ENCODE measurements around the gene PRR11. TPM values are rescaled to one million over a fixed set of nuclear protein-coding genes. Genes with fewer than 3 reads are reported as not detected.

PRR11 gene
- total RNA-seq, 1 experiment from 2014 or later = 90.4 TPM

DNA sequence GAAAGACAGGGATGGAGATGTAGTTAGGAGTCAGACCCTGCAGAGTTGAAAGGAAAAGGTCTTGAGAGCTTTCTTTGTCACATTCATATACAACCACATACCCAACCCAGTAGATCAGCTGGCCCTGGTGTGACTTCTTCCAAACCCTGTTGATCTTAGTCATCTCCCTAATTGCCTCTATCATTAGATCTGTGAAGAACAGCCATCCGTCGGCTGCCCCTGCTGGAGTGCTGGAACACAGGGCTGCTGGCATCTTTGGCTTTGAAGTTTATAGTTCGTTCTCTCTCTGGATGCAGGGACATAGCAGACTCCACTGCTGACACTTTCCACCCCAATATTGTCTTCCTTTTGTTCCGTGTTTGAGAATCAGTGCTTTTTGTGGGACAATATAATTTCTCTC, 43.9 kb downstream of the PRR11 start (continued):
- no peak for TF ChIP-seq ZNF425 (CRISPR knock-in tag; conservative IDR thresholded peaks at IDR 0.05)
- no peak for TF ChIP-seq NR1H2 (CRISPR knock-in tag; IDR thresholded peaks at IDR 0.05)
- no peak for TF ChIP-seq ZBTB43 (CRISPR knock-in tag; IDR thresholded peaks at IDR 0.05)
- TF ChIP-seq KAT7 (CRISPR knock-in tag; IDR thresholded peaks at IDR 0.05; ENCODE audit: borderline replicate concordance) = no peak
- TF ChIP-seq SOX15 (CRISPR knock-in tag; IDR thresholded peaks at IDR 0.05) = no peak
- TF ChIP-seq MYBL2 (CRISPR knock-in tag; IDR thresholded peaks at IDR 0.05) = no peak
- TF ChIP-seq ZNF512 (CRISPR knock-in tag; IDR thresholded peaks at IDR 0.05; ENCODE audit: borderline replicate concordance) = no peak
- no peak for TF ChIP-seq OVOL2 (CRISPR knock-in tag; IDR thresholded peaks at IDR 0.05; ENCODE audit: borderline replicate concordance)

GRCh38 chr17:59202320-59202719, 46.8 kb downstream of the PRR11 start:
- Mint-ChIP-seq H3K36me3 (peaks cover 37% of the 10 kb centered on the region), H3K9me3 (no peaks in the 10 kb centered on the region), H3K4me3 (no peak overlapping the region), H3K27me3 (ENCODE audit: low read depth) (no peaks in the 10 kb centered on the region), H3K27ac (no peak overlapping the region), H3K4me1 (no peaks in the 10 kb centered on the region)
- TF ChIP-seq GABPB1 (CRISPR knock-in tag; IDR thresholded peaks at IDR 0.05) (no peak), ZNF121 (CRISPR knock-in tag; IDR thresholded peaks at IDR 0.05) (peak; percentile 45; the same call in 1 of the 2 replicates)
- ChIA-PET POLR2A (no interaction called here), CTCF (no interaction called here)
- no peak for ATAC-seq
- DNase-seq (ENCODE audit: low spot score) = no peak

DNA sequence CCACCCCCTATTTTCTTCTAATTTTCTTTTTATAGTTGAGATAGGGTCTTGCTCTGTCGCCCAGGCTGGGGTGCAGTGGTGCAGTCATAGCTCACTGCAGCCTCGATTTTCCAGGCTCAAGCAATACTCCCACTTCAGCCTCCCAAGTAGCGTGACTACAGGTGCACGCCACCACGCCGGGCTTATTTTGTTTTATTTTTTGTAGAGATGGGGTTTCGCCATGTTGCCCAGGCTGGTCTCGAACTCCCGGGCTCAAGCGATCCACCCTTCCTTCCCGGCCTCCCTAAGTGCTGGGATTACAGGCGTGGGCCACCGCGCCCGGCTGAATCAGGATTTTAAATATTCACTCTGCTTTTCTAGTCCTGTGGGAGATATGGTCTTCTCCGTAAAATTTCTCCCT, 63.8 kb downstream of the PRR11 start:
- ATAC-seq (no peak), DNase-seq (ENCODE audit: low spot score) (no peak)
- no peak overlapping the region for H3K27ac Mint-ChIP-seq
- peaks cover 3% of the 10 kb centered on the region; the same call in 1 of the 2 replicates for H3K27me3 Mint-ChIP-seq (ENCODE audit: low read depth)
- no peaks in the 10 kb centered on the region for H3K36me3 Mint-ChIP-seq
- TF ChIP-seq ZNF423 (CRISPR knock-in tag; IDR thresholded peaks at IDR 0.05) = no peak
- TF ChIP-seq ZNF121 (CRISPR knock-in tag; IDR thresholded peaks at IDR 0.05) = 0 out of 2 replicates have a peak, but pooled peaks have one; percentile 37
- H3K4me1 Mint-ChIP-seq = peaks cover 6% of the 10 kb centered on the region; the same call in 1 of the 2 replicates
- H3K9me3 Mint-ChIP-seq = no peaks in the 10 kb centered on the region
- POLR2A ChIA-PET = interaction anchor here (1.5 kb wide), 1 partner anchor 8 kb away, joined by 4 read pairs; no protein-coding TSS in a partner anchor
- CTCF ChIA-PET = interaction anchor here (0.6 kb wide), 1 partner anchor 41 kb away, joined by 7 read pairs; no protein-coding TSS in a partner anchor
- peak overlapping the region; percentile 94 for H3K4me3 Mint-ChIP-seq

GRCh38 chr17:59219992-59220327, 64.4 kb downstream of the PRR11 start:
- peaks cover 6% of the 10 kb centered on the region; the same call in 1 of the 2 replicates for H3K4me1 Mint-ChIP-seq
- ATAC-seq (no peak), DNase-seq (ENCODE audit: low spot score) (no peak)
- peaks cover 3% of the 10 kb centered on the region; the same call in 1 of the 2 replicates for H3K27me3 Mint-ChIP-seq (ENCODE audit: low read depth)
- ChIA-PET POLR2A (interaction anchor here (0.5 to 1.5 kb wide), 2 partner anchors 9 to 337 kb away, joined by 4 read pairs; no protein-coding TSS in a partner anchor), CTCF (interaction anchor here (0.5 to 1.1 kb wide), 10 partner anchors 9 to 109 kb away, joined by 3 to 7 read pairs (median 4); partner anchors contain the start of gene SMG8)
- H3K36me3 Mint-ChIP-seq = no peaks in the 10 kb centered on the region
- no peaks in the 10 kb centered on the region for H3K9me3 Mint-ChIP-seq
- peak overlapping the region; percentile 94 for H3K4me3 Mint-ChIP-seq
- H3K27ac Mint-ChIP-seq = peak overlapping the region; percentile 77
- no peak for TF ChIP-seq HMGA2 (CRISPR knock-in tag; IDR thresholded peaks at IDR 0.05)
- TF ChIP-seq NFATC4 (CRISPR knock-in tag; IDR thresholded peaks at IDR 0.05) = no peak
- TF ChIP-seq CREM (CRISPR knock-in tag; IDR thresholded peaks at IDR 0.05) = no peak
- no peak for TF ChIP-seq FOXJ3 (CRISPR knock-in tag; IDR thresholded peaks at IDR 0.05; ENCODE audit: borderline replicate concordance)
- TF ChIP-seq, protein P1, sequence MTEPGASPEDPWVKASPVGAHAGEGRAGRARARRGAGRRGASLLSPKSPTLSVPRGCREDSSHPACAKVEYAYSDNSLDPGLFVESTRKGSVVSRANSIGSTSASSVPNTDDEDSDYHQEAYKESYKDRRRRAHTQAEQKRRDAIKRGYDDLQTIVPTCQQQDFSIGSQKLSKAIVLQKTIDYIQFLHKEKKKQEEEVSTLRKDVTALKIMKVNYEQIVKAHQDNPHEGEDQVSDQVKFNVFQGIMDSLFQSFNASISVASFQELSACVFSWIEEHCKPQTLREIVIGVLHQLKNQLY (CRISPR knock-in tag; IDR thresholded peaks at IDR 0.05) = no peak
- TF ChIP-seq, protein P2, sequence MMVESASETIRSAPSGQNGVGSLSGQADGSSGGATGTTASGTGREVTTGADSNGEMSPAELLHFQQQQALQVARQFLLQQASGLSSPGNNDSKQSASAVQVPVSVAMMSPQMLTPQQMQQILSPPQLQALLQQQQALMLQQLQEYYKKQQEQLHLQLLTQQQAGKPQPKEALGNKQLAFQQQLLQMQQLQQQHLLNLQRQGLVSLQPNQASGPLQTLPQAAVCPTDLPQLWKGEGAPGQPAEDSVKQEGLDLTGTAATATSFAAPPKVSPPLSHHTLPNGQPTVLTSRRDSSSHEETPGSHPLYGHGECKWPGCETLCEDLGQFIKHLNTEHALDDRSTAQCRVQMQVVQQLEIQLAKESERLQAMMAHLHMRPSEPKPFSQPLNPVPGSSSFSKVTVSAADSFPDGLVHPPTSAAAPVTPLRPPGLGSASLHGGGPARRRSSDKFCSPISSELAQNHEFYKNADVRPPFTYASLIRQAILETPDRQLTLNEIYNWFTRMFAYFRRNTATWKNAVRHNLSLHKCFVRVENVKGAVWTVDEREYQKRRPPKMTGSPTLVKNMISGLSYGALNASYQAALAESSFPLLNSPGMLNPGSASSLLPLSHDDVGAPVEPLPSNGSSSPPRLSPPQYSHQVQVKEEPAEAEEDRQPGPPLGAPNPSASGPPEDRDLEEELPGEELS (CRISPR knock-in tag; IDR thresholded peaks at IDR 0.05) = no peak
- TF ChIP-seq ZNF532 (CRISPR knock-in tag; IDR thresholded peaks at IDR 0.05; ENCODE audit: borderline replicate concordance) = no peak
